D721Med (cell line): Measurements from ENCODE around the gene SH3PXD2A.
"Not testable (repeated sequence)": the region's sequence is repeated elsewhere in the genome, so short reads cannot be mapped to it uniquely, and the experiment has no call there.

Experiments
- DNase-seq: peaks from one replicate; pipeline ENCODE4 v3.0.0; 2011; ENCODE audit warnings: low spot score; ENCODE audit not compliant: insufficient read length
- FAIRE-seq: peaks from 2 replicates; lab custom pipeline; 2011; peaks lifted over from hg19 to GRCh38; lab: Jason Lieb, UNC
- CTCF ChIP-seq: IDR thresholded peaks from 2 replicates; pipeline ENCODE4 v1.5.1; 2012; ENCODE audit warnings: mild to moderate bottlenecking, control low read depth; ENCODE audit not compliant: insufficient read depth; ENCODE audit errors: missing control alignments

SH3PXD2A gene

GRCh38 chr10:103818765-103819374, 36.5 kb downstream of the SH3PXD2A start:
- FAIRE-seq (no peak), DNase-seq (no peak)
- TF ChIP-seq CTCF: no peak

GRCh38 chr10:103818105-103818504, 37.3 kb downstream of the SH3PXD2A start:
- TF ChIP-seq CTCF: no peak
- FAIRE-seq (no peak), DNase-seq (no peak)

- TF ChIP-seq CTCF: no peak
- DNase-seq (no peak), FAIRE-seq (no peak)
Observed at GRCh38 chr10:103816431-103816830, 38.9 kb downstream of the SH3PXD2A start.

- FAIRE-seq: no peak
- no peak for TF ChIP-seq CTCF
Observed at GRCh38 chr10:103814626-103815370, 40.6 kb downstream of the SH3PXD2A start.

GRCh38 chr10:103814105-103814504, 41.3 kb downstream of the SH3PXD2A start:
- no peak for TF ChIP-seq CTCF
- no peak for FAIRE-seq
- DNase-seq: no peak

More at GRCh38 chr10:103814626-103815370, 40.6 kb downstream of the SH3PXD2A start:
- DNase-seq: no peak

GRCh38 chr10:103813312-103813711, 42.1 kb downstream of the SH3PXD2A start:
- not testable (repeated sequence) for FAIRE-seq, DNase-seq

- no peak for TF ChIP-seq CTCF
- FAIRE-seq (no peak), DNase-seq (no peak)
Observed at GRCh38 chr10:103812432-103812831, 42.9 kb downstream of the SH3PXD2A start.
